Esophagus mucosa (tissue), 1 donor: ENCODE results near the gene IFNB1. TPM values are rescaled to one million over a fixed set of nuclear protein-coding genes. Genes with fewer than 3 reads are reported as not detected.
A peak's percentile ranks its signal among the peaks of the same experiment; 100 is the strongest.

ENCODE experiments used
- ATAC-seq: fragments of 200-7000 bp; cut with Tn5 transposase; one replicate; pipeline ENCODE4 v1.9.1; 2020
- total RNA-seq: library from RNA; stranded (reverse); gene quantifications from one replicate; pipeline ENCODE4 v1.2.4, GENCODE V29; 2023
- donor health status: DM: yes; HTN: yes; CAD: no.

The IFNB1 gene
- not detected for total RNA-seq

DNA sequence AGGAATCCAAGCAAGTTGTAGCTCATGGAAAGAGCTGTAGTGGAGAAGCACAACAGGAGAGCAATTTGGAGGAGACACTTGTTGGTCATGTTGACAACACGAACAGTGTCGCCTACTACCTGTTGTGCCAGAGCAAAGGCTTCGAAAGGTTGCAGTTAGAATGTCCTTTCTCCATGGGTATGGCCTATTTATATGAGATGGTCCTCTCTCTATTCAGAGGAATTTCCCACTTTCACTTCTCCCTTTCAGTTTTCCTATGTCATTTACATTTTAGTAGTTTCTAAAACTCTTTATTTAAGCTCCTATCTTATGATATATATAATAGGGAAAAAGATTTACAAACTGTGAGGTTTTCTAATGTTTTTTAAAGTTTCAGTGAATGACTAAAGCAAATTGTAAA is at the start of gene IFNB1:
IFNB1 (minus strand) TSS at position 162 of the 400 bp plus-strand sequence; CDS start at position 89, 73 bp downstream.
- ATAC-seq: no peak

DNA sequence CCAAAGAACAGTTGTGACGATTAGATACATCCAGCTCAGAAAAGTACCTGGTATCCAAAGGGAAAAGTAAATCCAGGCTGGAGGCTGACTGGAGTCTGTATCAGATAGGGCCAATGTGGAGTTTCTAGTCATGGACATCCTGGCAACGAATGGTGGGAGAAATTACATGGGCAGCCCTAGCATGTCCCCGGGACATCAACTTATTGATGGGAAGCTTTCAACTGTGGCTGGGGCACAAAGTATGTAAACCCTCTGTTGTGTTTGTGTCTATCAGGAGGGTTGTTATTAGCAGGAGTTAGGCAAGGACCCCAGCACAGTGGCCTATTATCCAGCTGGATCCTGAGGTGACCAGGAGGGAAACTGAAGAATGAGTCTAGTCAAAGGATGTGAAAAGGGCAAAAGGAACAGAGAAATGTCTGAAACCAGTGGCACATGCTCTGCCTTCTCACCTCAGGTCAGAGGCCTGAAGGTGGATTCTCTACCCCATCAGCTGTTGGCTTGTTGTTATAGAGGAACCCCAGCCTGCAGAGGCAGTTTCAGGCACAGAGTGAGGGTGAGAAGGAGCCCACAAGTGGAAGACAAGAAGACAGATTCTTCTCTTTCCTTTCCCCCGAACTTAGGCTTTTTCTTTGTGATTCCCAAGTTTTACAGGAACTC is 44.0 kb upstream of the IFNB1 start:
- no peak for ATAC-seq

DNA sequence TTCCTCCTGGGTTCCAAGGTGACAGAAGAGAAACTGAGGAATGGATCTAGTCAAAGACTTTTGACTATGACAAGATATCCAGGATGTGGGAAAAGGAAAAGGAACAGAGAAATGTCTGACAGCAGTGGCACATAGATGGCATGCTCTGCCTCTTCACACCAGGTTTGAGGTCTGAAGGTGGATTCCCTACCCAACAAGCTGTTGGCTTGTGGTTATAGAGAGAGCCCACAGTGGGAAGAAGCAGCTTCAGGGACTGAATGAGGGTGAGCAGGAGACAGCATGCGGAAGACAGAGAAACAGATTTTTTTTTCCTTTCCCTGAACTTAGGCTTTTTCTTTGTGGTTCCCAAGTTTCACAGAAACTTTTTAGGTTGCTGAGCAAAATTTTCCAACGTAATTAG is 43.3 kb upstream of the IFNB1 start:
- ATAC-seq: no peak

DNA sequence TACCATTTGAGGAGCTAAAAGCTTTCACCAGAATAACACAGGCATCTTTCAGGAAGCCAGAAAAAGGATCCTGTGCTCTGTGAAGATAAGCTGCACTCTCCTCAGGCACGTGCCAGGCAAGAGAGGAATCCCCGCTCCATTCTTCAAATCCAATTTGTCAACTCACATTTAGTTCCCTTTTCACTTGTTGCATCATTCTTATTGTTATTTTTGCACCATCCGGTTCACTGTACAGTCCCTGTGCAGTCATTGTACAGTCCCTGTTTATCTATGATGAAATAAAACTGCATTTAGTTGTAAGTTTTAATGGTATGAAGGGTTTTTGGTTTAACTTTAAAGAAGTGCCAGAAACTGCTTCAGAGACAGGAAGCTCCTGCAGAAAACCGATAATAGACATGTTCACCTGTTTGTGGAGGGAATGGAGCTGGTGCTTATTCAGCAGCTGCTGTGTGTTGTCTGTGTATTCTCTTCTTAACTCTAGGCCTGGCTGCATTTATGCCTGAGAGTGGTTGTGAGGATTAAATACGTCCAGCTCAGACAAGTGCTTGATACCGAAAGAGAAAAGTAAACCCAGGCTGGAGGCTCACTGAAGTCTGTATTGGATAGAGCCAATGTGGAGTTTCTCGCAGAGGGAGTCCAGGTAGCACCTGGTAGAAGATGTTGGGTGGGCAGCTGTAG is 41.5 kb upstream of the IFNB1 start:
- ATAC-seq: no peak

DNA sequence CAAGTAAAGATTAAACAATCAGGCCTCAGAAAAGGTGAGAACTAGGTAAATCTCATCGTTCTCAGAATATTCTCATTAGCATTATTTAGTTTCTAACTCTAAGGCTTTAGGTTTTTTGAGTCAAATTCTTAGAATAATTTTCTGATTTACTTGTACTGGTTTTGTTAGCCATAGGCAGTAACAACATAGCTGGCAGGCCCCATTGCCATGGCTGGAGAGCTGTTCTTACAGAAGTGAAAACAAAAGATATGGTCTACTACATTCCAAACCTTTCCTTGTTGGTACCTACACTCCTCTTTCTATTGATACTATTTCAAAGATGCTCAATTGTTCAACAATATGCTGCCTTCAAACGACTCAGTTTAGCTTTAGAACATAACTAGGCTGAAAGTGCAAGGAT is 36.6 kb upstream of the IFNB1 start:
- ATAC-seq: no peak

DNA sequence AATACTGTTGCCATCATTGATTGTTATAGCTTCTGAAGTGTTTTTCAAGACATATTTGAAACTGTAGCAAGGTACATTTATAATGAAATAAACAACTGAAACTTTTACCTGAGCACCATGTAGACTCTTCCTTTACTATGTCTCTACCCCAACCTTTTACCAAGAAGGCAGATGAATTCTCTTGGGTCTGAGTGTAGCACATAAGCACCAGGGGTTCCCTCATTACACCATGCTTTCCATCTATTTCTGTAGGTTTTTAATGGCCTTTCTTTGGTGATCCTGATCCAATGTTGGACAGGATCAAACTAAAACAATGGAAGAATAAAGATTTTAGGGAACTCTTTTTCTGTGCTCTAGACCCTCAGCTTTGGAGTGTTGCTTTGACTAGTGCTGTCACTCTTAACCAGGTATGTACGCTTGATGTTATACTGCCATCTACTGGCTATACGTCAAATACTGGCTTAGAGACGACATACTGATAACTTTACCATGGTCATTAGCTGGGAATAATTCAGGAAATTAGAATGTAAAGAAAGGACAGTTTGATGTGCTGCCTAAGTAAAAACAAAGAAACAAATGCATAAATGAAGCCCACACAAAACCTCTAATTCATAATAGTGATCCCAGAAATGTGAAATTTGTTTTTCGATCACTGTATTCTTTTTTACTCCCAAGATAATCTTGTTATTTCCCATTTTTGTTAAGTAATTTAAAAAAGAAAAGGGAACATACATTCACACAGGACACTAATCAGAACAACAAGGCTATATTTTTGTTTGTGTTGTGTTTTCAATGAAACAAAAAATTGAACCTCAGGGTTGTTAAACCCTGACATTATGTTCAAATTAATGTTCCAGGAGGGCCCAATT is 33.2 kb upstream of the IFNB1 start:
- ATAC-seq: peak; percentile 75

DNA sequence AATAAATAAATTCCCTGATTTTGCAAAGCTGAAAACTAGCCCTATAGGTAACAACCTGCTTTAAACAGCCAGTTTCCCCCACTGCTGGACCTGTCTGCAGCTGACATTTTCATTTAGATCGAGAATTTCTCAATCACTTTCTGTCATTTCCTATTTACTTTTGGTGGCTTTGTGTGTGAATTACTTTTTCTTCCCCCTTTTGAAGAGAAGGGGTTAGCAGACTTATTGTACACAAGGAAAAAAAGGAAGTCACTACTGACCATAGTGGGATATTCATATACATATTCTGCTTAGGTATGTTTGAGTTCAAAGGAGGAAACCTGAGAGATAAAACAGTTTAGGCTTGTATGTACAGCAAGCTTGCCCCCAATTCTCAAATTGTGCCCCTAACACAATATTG is 27.0 kb upstream of the IFNB1 start:
- no peak for ATAC-seq

DNA sequence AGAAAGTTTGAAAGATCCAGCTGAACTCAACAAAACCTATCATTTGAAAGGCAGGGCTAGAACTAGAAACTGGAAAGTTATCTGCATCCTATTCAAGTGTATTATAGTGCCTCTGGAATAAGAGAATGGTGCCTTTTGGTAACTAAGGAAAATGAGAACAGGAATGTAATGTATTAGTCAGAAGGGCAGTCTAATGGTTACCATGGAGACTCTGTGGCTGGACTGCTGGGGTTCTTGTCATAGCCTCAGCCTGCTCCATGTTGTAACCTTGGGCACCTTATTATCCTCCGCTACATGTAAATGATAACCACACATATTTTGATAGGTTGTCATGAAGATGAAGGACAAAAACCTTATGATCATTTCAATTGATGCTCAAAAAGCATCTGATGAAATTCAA is 24.6 kb upstream of the IFNB1 start:
- no peak for ATAC-seq

DNA sequence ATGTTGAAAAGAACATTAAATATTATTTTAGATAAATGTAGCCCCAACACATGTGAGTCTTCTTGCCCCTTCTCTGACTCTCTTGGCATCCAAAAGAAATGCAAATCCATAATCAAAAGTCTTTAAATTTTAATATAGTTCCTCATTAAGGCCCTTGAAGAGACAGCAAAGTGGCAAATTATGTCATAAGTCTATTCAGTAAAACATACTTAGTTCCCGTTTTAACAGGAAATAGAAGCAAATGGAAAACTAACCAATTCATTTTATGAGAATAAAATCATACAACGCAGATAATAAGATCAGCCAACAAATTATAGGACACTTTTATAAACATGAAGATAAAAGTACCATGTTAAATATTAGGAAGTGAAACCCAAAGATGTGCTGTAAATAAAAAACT is 20.1 kb upstream of the IFNB1 start:
- no peak for ATAC-seq

DNA sequence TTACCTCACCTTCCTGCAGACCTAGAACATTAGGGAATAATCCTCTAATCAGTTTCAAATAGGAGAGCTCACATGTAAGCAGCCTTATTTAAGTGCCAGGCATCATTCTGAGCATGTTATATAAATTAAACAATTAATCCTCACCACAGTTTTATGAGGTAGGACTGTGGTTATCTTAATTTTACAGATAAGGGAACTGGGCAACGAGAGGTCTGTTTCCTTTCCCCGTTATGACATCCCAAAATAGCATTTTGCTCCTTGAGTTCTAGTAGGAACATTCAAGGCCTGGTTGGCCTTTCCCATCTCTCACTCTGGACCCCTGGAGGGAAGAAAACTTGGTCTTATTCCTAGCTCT is 19.1 kb upstream of the IFNB1 start:
- no peak for ATAC-seq

DNA sequence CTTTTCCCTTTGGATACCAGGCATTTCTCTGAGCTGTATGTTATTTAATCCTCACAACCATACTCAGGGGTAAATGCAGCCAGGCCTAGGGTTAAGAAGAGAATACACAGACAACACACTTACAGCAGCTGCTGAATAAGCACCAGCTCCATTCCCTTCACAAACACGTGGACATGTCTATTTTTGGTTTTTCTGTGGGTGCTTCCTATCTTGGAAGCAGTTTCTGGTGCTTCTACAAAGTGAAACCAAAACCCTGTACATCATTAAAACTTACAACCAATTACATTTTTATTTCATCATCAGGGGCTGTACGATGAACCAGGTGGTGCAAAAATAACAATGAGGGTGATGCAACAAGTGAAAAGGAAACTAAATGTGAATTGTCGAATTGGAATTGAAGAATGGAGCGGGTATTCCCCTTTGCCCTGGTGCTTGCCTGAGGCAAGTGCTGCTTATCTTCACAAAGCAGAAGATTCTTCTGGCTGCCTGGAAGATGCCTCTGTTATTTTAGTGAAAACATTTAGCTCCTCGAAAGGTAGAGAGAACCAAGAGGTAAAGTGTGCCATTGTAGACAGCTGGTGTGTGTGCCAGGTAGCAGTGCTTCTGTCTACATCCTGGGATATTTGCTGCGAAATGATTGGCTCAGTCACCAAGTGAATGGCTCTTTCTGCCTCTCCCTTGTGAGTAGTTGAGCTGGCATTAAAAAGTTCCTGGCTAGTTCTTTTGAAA is 18.6 kb upstream of the IFNB1 start:
- ATAC-seq: peak; percentile 62

DNA sequence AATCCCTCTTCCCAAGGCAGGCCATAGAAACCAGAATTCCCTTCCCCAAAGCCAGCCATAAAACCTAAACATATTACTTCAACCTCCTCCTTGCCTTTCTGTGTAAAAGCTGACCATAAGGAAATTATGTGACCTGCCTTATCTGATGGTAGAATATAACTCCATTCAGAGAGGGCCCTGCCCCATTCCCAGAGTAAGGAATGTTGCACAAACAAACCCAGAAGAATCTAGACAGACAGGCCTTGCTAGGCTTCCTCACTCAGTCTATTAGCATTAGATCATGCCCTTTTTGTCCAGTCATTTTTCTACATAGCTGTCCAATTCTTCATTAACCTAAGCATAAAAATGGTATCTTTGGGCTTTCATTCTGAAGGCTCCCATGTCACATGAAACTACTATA is 17.8 kb upstream of the IFNB1 start:
- no peak for ATAC-seq

DNA sequence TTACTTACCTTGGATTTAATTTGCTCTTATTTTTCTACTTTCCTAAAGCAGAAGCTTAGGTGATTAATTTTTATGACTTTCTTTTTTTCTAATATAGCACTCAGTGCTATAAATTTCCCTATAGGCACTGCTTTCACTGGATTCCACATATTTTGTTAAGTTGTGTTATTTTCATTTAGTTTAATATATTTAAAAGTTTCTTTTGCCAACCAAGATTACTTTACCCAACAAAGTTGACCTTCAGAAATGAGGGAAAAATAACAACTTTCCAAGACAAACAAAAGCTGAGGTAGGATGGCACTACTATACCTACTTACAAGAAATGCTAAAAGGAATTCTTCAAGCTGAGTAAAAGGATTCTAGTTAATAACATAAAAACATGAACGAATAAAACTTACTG is 8.8 kb upstream of the IFNB1 start:
- no peak for ATAC-seq

DNA sequence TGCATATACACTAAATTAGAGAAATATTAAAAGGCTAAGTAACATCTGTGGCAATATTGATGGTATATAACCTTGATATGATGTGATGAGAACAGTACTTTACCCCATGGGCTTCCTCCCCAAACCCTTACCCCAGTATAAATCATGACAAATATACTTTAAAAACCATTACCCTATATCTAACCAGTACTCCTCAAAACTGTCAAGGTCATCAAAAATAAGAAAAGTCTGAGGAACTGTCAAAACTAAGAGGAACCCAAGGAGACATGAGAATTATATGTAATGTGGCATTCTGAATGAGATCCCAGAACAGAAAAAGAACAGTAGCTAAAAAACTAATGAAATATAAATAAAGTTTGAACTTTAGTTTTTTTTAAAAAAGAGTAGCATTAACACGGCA is 7.3 kb upstream of the IFNB1 start:
- no peak for ATAC-seq

DNA sequence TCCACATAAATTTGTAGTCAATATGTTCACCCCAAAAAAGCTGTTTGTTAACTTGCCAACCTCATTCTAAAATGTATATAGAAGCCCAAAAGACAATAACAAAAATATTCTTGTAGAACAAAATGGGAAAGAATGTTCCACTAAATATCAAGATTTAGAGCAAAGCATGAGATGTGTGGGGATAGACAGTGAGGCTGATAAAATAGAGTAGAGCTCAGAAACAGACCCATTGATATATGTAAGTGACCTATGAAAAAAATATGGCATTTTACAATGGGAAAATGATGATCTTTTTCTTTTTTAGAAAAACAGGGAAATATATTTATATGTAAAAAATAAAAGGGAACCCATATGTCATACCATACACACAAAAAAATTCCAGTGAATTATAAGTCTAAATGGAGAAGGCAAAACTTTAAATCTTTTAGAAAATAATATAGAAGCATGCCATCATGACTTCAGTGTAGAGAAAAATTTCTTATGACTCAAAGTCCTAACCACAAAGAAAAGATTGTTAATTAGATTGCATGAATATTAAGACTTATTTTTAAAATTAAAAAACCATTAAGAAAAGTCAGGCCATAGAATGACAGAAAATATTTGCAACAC is 6.6 kb upstream of the IFNB1 start:
- no peak for ATAC-seq

DNA sequence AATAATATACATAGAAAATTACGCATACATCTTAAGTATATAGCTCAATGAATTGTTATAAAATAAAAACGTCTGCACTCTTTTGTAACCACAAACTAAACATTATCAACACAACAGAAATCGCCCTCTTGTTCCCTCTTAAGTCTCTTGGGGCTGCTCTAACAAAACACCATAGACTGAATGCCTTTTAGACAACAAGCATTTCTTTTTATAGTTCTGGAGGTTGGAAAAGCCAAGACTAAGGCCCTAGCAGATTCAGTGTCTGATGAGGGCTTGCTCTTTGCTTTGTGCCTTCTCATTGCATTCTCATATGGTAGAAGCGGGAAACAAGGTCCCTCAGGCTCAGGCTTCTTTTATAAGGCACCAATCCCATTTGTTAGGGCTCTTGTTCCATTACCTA is 4.9 kb upstream of the IFNB1 start:
- ATAC-seq: no peak

DNA sequence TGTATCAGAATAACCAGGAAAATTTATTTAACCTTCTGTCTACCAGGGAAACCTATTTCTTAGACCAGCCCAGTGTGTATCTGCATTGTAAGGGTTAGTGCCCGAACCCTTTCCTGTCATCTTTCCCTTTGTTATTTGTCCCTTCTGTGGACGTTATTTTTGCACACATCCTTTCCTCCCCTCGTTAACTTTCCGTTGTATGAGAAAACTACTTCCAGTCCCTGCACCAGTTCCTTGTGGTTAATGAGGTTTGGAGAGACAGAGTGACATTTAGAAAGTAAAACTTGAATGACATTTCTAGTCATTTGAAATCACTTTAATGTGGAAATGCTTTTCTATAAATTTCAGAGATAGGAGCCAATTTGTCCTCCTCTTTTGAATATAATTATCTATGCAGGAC is 4.3 kb upstream of the IFNB1 start:
- ATAC-seq: no peak

DNA sequence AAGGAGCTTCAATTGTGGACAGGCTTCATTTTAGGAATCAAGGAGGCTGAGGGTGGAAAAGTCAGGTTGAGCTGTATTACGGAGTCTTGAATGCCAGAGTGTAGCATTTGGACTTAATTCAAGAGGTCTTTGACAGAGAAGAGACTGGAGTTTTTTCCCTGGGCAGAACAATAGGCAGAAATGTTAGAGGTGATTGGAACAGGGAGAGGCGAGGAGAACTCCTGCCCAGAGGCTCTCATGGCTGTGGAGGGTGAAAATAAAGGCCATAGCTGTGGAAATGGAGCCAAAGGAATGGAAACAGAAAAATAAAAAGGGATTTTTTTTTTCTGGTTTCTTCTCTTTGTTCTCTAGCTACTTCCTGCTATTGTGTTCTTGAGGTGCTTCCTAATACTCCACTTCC is 3.7 kb upstream of the IFNB1 start:
- no peak for ATAC-seq

DNA sequence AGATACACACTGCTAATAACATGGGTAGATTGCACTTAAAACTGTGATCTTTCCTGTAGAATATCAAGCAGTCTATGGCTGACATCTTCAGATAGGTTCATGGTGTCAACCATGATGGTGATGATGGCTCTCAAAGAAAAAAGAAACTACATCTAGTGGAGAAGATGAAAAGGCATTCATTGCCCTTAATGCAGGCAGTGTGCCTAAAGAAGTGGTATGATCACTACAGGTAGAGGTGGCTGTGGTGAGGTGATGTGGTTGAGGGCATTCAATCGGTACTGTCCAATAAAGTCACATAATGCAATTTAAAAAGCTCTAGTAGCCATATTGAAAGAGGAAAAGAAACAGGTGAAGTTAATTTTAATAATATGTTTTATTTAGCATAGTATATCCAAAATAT is 3.1 kb upstream of the IFNB1 start:
- no peak for ATAC-seq

DNA sequence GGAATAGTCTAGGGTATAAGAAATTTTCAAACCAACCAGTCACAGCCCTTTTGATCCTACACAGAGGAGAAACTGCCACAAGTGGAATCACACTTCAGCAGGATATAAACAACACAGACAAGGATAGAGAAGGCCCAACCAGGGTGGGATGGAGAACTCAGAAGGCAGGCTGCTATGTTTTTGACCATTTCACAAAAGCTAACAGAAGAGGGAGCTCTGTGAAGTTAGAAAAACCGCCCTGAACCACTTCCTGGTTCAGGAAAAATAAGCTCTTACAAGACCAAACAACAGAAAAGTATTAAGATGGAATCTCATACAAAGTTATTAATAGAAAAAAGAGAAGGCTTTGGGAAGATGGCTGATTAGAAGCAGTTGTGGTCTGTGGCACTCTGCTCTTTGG is 960 bp upstream of the IFNB1 start:
- no peak for ATAC-seq

DNA sequence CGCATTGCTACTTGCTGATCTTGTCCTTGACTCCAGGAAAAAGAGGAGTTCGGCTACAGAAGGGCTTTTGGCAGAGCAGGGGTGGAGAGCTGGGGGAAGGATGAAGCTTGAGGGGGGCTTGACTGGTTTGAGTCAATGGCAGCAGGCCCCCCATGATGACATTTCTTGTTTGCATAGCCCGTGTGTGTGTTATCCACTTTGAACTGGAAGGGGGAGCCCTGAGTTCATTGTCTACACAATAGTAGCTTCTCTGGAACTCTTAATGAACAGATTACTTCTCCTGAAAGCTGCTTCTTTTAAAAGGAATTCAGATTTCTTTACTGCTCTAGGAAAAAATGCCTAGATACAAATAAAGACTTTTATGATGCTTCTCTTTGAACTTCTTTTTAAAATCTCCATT is 2.3 kb downstream of the IFNB1 start:
- ATAC-seq: no peak

DNA sequence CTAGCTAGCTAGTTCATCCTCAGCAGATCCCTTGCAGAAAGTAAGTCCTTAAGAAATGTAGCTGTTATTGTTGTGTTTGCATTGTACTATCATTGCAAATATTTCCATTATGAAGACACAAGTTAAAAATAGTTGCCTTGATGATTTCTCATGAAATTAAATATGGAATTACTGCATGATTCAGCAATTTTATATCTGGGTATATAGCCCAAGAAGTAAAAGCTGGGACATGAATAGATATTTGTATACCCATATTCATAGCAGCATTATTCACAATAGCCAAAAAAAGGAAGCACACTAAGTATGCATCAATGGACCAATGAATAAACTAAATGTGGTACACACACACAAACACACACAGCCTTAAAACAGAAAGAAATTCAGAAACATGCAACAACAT is 6.8 kb downstream of the IFNB1 start:
- no peak for ATAC-seq

DNA sequence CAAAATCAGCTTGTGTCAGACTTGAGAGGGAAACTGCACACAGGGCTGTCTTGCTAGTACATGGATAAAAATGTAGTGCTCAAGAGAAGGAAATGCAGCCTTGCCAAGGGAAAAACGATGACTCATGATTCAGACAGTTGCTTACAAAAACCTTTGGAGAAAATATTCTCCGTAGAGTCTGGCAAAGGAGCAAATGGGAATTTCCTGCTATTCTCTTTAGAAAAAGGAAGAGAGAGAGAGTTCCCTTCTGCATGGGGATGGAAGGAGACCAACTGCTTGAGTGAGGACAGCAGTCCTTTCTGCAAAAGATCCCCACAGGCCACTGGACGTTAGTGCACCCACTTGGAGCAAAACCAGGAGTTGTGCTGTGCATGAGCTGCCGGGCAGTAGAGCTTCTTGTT is 7.6 kb downstream of the IFNB1 start:
- ATAC-seq: peak; percentile 72
